Kidney epithelial cell (primary cell): ENCODE results near the gene CD6. TPM values are rescaled to one million over a fixed set of nuclear protein-coding genes. Genes with fewer than 3 reads are reported as not detected.

Source experiments
- DNase-seq: peaks from one replicate; pipeline ENCODE4 v3.0.0-alpha.2; 2010; ENCODE audit warnings: low read depth
- H3K27me3 ChIP-seq: 2 replicates; pipeline ENCODE4 v1.6.0; 2011; ENCODE audit warnings: low read length; ENCODE audit not compliant: control insufficient read depth, insufficient read depth
- H3K36me3 ChIP-seq: 2 replicates; pipeline ENCODE4 v1.5.1; 2011; ENCODE audit warnings: low read length; ENCODE audit not compliant: control insufficient read depth, insufficient read depth
- H3K4me3 ChIP-seq: 2 replicates; pipeline ENCODE4 v1.5.1; 2011; ENCODE audit warnings: low read depth, mild to moderate bottlenecking, control low read depth, low read length
- total RNA-seq: library from RNA; depleted of rRNA; stranded (reverse); fragments of >200 nt; gene quantifications from 2 replicates; pipeline ENCODE4 v1.2.3, GENCODE V29; 2015
- TF ChIP-seq, protein P1 (sequence below): IDR thresholded peaks from 2 replicates; pipeline ENCODE4 v1.5.1; 2011; ENCODE audit warnings: mild to moderate bottlenecking, moderate library complexity, low read length, control low read depth, inconsistent platforms; ENCODE audit not compliant: insufficient read depth, poor library complexity, severe bottlenecking

CD6 gene
- total RNA-seq, 1 donor from 2014 or later, result 0.29 TPM

DNA sequence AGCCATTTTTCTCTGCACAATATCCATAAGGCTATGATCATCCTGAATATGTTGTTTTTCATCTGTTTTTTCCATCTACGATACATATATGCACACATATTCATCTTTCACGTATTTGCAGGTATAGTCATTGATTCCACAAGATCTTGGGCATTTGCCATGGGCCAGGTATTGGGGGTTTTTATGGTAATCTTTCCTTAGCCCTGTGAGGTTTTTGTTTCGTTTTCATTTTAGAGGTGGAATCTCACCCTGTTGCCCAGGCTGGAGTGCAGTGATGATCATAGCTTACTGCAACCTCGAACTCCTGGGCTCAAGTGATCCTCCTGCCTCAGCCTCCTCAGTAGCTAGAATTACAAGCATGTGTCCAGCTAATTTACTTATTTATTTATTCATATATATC lies 20.0 kb downstream of the CD6 start:
- no peak overlapping the region for H3K4me3 ChIP-seq
- TF ChIP-seq, protein P1, sequence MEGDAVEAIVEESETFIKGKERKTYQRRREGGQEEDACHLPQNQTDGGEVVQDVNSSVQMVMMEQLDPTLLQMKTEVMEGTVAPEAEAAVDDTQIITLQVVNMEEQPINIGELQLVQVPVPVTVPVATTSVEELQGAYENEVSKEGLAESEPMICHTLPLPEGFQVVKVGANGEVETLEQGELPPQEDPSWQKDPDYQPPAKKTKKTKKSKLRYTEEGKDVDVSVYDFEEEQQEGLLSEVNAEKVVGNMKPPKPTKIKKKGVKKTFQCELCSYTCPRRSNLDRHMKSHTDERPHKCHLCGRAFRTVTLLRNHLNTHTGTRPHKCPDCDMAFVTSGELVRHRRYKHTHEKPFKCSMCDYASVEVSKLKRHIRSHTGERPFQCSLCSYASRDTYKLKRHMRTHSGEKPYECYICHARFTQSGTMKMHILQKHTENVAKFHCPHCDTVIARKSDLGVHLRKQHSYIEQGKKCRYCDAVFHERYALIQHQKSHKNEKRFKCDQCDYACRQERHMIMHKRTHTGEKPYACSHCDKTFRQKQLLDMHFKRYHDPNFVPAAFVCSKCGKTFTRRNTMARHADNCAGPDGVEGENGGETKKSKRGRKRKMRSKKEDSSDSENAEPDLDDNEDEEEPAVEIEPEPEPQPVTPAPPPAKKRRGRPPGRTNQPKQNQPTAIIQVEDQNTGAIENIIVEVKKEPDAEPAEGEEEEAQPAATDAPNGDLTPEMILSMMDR, result no peak
- peaks cover 23% of the 10 kb centered on the region for H3K27me3 ChIP-seq
- DNase-seq, result no peak
- no peaks in the 10 kb centered on the region for H3K36me3 ChIP-seq

DNA sequence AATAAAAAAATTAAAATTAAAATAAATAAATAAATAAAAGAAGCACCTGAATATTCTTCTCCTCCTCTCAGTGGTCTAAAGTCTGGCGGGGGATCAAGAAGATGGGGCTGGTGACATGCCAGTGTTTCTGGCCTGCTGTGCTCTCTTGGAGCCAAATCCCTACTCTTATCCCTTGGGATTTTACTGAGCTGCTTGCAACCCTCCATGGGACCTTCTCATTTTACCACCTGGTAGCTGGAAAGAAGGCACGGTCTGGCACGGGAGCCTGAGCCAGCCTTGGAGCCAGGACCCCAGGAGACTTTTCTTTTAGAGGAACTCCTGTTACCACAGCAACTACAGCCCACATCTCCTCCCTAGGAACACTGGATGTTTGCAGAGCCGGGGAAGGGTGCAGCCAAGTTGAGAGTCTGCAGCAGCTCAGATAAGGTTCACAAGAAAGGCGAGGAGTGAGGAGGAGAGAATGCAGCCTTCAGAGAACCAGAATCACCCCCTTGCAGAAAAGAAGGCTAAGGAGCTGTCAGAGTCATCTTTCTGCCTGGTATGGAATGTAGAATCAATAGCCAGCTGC lies 21.4 kb downstream of the CD6 start:
- TF ChIP-seq, protein P1, result no peak
- H3K36me3 ChIP-seq, result no peaks in the 10 kb centered on the region
- H3K27me3 ChIP-seq, result peaks cover 23% of the 10 kb centered on the region
- no peak overlapping the region for H3K4me3 ChIP-seq
- DNase-seq, result no peak

DNA sequence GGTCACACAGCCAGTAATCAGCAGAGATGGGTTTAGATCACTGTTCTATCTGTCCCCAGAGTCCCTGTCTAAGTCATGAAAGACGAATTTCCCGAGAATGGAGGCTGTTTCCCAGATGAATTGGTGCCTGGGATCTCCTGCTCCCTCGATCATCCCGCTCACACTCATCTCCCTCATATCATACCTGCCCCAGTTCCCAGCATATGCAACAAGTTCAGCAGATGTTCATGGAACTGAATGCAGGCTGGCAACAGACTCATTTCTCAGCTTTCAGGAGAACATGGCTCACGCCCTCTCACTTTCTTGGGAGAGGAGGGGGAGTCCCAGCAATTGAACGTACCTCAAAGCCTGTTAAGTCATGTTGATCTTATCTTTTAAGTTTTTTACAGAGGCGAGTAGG lies 22.1 kb downstream of the CD6 start:
- DNase-seq, result no peak
- TF ChIP-seq, protein P1, result no peak
- no peaks in the 10 kb centered on the region for H3K36me3 ChIP-seq
- peaks cover 17% of the 10 kb centered on the region for H3K27me3 ChIP-seq
- H3K4me3 ChIP-seq, result no peak overlapping the region

DNA sequence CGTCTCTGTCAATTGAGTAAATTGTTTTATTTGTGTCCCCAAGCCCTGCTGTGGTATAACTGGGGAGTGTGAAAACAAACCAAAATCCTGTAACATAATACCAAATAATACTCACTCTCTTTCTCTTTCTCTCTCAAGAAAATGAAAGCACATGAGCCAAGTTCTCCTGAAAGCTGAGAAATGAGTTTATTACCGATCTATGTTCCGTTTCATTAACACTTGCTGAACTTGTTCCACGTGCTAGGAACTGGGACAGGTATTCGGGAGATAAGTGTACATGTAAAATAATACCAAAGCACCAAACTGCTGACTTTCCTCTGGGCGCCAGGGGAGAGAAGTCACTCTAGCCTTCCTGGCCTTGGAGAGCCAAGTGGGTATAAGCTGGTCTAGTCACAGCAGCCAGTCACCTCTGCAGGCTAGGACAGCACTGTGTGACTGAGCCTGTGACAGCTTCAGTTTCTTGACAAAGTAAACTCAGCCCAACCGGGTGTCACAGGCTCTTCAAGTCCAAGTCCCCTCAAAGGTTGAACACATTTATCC lies 23.1 kb downstream of the CD6 start:
- Histone ChIP-seq H3K27me3 (peaks cover 11% of the 10 kb centered on the region), H3K4me3 (no peak overlapping the region), H3K36me3 (no peaks in the 10 kb centered on the region)
- TF ChIP-seq, protein P1, result no peak
- no peak for DNase-seq

DNA sequence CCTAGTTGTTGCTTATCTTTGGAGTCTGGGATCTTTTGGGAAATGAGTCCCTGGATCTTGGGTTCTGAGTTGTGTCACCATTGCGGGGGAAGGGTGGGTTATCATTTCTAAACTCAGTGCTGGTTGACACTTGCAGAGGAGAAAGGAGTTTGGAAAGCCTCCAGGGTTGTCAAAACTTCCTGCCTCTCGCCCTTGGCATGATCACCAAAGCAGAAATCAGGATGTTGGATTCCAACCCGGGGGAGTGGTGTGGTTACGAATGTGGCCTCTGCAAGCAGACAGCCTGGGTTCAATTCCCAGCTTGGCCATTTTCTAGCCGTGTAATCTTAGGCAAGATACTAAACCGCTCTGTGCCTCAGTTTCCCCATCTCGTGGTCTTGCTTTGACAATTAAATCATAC lies 24.3 kb downstream of the CD6 start:
- no peak overlapping the region for H3K4me3 ChIP-seq
- TF ChIP-seq, protein P1, result no peak
- DNase-seq, result no peak

DNA sequence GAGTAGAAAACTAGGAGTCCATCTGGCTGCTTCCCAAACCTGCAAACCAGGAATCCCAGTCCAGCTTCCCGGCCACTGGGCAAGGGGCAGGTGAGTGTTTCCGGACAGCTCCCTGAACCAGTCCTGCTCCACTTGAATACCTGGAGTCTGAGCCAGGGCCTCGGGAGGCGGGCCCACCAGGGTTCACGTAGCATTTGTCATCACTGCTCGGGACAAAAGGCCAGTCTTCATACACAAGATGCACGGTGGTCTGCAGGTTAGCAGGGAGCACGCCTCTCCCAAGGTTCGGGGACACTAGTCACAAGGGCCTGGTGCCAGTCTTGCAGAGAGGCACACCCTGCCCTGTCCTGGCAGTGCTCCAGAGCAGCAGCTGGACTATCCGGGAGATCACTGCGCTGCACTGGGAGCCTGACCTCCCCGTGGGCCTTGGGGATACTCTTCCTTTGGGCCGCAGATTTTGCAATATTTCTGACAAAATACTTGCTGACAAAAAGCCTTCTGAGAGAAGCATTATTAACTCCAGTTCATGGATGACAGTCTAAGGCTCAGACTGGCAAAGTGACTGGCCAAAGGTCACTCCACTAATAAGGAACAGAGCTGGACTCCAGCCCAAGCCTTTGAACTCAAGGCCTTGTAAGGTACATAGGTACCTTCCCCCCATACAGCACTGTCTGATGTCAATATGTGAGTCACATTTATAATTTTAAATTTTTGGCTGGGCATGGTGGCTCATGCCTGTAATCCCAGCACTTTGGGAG lies 25.1 kb downstream of the CD6 start:
- no peak for DNase-seq
- Histone ChIP-seq H3K4me3 (no peak overlapping the region), H3K27me3 (peaks cover 15% of the 10 kb centered on the region), H3K36me3 (no peaks in the 10 kb centered on the region)
- TF ChIP-seq, protein P1, result no peak

More for the DNA sequence above, 24.3 kb downstream of the CD6 start:
- H3K36me3 ChIP-seq, result no peaks in the 10 kb centered on the region
- H3K27me3 ChIP-seq, result peaks cover 15% of the 10 kb centered on the region
